ENCODE measurements around the gene MAP4K1.
"Not testable (repeated sequence)": the region's sequence is repeated elsewhere in the genome, so short reads cannot be mapped to it uniquely, and the experiment has no call there.

MAP4K1 gene

GRCh38 chr19:38580080-38580479 lies 37.7 kb downstream of the MAP4K1 start:
- CTCF ChIA-PET: interaction anchor here (0.5 to 0.6 kb wide), 2 partner anchors 16 to 245 kb away, joined by 3 to 6 read pairs; no protein-coding TSS in a partner anchor
- POLR2A ChIA-PET (ENCODE audit: low non-redundant PET): interaction anchor here (1.8 kb wide), 1 partner anchor 39 kb away, joined by 6 read pairs; the partner anchor contains the start of gene EIF3K
- DNase-seq (ENCODE audit: low spot score): no peak
- H3K27ac ChIP-seq: peak overlapping the region; percentile 76
- TF ChIP-seq CTCF (conservative IDR thresholded peaks at IDR 0.05; ENCODE audit: low read depth): no peak

DNA sequence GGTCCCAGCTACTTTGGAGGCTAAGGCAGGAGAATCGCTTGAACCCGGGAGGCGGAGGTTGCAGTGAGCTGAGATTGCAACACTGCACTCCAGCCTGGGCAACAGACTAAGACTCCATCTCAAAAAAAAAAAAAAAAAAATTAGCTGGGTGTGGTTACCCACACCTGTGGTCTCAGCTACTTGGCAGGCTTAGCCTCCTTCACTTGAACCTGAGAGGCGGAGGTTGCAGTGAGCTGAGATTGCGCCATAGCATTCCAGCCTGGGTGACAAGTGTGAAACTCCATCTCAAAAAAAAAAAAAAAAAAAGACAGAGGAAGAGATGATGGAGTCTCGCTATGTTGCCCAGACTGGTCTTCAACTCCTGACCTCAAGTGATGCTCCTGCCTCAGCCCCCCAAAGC lies 38.4 kb downstream of the MAP4K1 start:
- not testable (repeated sequence) for DNase-seq (ENCODE audit: low spot score)
- ChIA-PET POLR2A (ENCODE audit: low non-redundant PET) (interaction anchor here (0.6 to 1.8 kb wide), 2 partner anchors 39 to 107 kb away, joined by 4 to 6 read pairs; partner anchors contain the start of gene EIF3K), CTCF (interaction anchor here (0.6 to 0.8 kb wide), 2 partner anchors 10 to 322 kb away, joined by 3 to 4 read pairs; no protein-coding TSS in a partner anchor)
- H3K27ac ChIP-seq: peak overlapping the region; percentile 76

DNA sequence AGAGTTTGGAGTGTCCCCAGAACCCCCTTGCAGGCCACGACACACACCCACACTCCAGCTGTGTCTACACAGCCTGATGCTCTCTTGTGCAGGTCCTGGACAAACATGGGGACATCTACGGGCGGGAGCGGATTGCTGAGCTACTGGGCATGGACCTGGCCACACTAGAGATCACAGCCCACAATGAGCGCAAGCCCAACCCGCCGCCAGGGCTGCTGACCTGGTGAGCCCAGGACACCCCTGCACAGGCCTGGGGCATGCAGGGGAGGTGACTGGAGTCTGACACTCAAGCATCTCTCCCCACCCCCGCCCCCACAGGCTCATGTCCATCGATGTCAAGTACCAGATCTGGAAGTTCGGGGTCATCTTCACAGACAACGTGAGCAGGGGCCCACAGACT lies 39.9 kb downstream of the MAP4K1 start:
- DNase-seq (ENCODE audit: low spot score): no peak
- peak overlapping the region; percentile 8; the same call in 1 of the 2 replicates for H3K27ac ChIP-seq
- CTCF ChIA-PET: no interaction called here
- no peak for TF ChIP-seq CTCF (conservative IDR thresholded peaks at IDR 0.05; ENCODE audit: low read depth)
- POLR2A ChIA-PET (ENCODE audit: low non-redundant PET): no interaction called here

- ChIA-PET POLR2A (ENCODE audit: low non-redundant PET) (no interaction called here), CTCF (interaction anchor here (0.6 kb wide), 1 partner anchor 63 kb away, joined by 3 read pairs; no protein-coding TSS in a partner anchor)
These were observed 46.1 kb downstream of the MAP4K1 start for GRCh38 chr19:38571682-38572081.

GRCh38 chr19:38569368-38569983 lies 48.3 kb downstream of the MAP4K1 start:
- POLR2A ChIA-PET (ENCODE audit: low non-redundant PET): no interaction called here
- H3K27ac ChIP-seq: no peak overlapping the region
- DNase-seq (ENCODE audit: low spot score): no peak
- CTCF ChIA-PET: interaction anchor here (0.7 to 1.5 kb wide), 2 partner anchors 9 to 22 kb away, joined by 4 read pairs; no protein-coding TSS in a partner anchor
- no peak for TF ChIP-seq CTCF (conservative IDR thresholded peaks at IDR 0.05; ENCODE audit: low read depth)

More at GRCh38 chr19:38571682-38572081, 46.1 kb downstream of the MAP4K1 start:
- no peak overlapping the region for H3K27ac ChIP-seq
- TF ChIP-seq CTCF (conservative IDR thresholded peaks at IDR 0.05; ENCODE audit: low read depth): no peak
- no peak for DNase-seq (ENCODE audit: low spot score)

DNA sequence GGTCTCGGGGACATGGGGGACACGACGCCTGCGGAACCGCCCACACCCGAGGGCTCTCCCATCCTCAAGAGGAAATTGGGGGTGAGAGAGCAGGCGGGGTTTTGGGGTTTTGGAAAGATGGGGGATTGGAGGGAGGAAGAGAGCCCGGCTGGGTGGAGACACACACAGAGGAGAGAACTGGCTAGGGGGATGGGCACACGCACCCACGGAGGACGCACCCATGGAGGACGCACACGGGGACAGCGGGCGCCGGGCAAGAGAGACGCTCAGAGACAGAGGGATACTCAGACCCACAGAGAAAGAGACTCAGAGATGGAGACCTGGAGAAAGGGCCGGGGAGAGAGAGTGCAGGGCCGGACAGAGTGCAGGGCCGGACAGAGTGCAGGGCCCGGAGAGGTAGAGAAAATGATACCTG lies 52.1 kb downstream of the MAP4K1 start:
- CTCF ChIA-PET: interaction anchor here (0.6 kb wide), 2 partner anchors 69 to 112 kb away, joined by 3 read pairs; no protein-coding TSS in a partner anchor
- peak overlapping the region; percentile 25; the same call in 1 of the 2 replicates for H3K27ac ChIP-seq
- no peak for DNase-seq (ENCODE audit: low spot score)
- POLR2A ChIA-PET (ENCODE audit: low non-redundant PET): no interaction called here
- no peak for TF ChIP-seq CTCF (conservative IDR thresholded peaks at IDR 0.05; ENCODE audit: low read depth)
